Esophagus muscularis mucosa (tissue), 4 donors: ENCODE data around the gene FBXW12. TPM values are rescaled to one million over a fixed set of nuclear protein-coding genes. Genes with fewer than 3 reads are reported as not detected.
A peak's percentile ranks its signal among the peaks of the same experiment; 100 is the strongest.

Experiments
- DNase-seq: peaks from one replicate; pipeline ENCODE4 v3.0.0-alpha.2; 2017; ENCODE audit errors: extremely low spot score
- H3K27ac ChIP-seq, 4 donors: fragments of 200-600 bp; sonication (generic); replicated peaks in 1 of 4; 1 replicate in 3 of 4; 2 replicates in 1 of 4; pipeline ENCODE4 v1.5.1; 2016 to 2019; ENCODE audit warnings: mild to moderate bottlenecking in 1 of 4
- H3K27me3 ChIP-seq, 4 donors: fragments of 200-600 bp; sonication (generic); one replicate each; pipeline versions ENCODE4 v1.5.1 to v1.6.0; 2016 to 2019
- H3K36me3 ChIP-seq, 4 donors: fragments of 200-600 bp; sonication (generic); one replicate each; pipeline ENCODE4 v1.5.1; 2016 to 2019
- H3K4me1 ChIP-seq, 4 donors: fragments of 200-600 bp; sonication (generic); one replicate each; pipeline ENCODE4 v1.5.1; 2016 to 2019
- H3K4me3 ChIP-seq, 4 donors: fragments of 200-600 bp; sonication (generic); 1 replicate in 2 of 4; 2 replicates in 2 of 4; pipeline ENCODE4 v1.5.1; 2016 to 2019; ENCODE audit warnings: mild to moderate bottlenecking in 4 of 4, moderate library complexity in 1 of 4
- H3K9me3 ChIP-seq, 4 donors: fragments of 200-600 bp; sonication (generic); 1 replicate in 3 of 4; 2 replicates in 1 of 4; pipeline ENCODE4 v1.5.1; 2016 to 2019
- CTCF ChIP-seq, 3 experiments: fragments of 200-600 bp in 2 of 3; fragments of 450-650 bp in 1 of 3; sonication (generic) in 2 of 3; IDR thresholded peaks; one replicate each; pipeline ENCODE4 v1.5.1; 2017 to 2019; ENCODE audit warnings: antibody characterized with exemption in 3 of 3, mild to moderate bottlenecking in 2 of 3, moderate library complexity in 1 of 3
- EP300 ChIP-seq: sonication (generic); formaldehyde crosslinking; IDR thresholded peaks from one replicate; pipeline ENCODE4 v1.6.1; 2017; ENCODE audit warnings: antibody characterized with exemption
- POLR2A ChIP-seq: fragments of 450-650 bp; IDR thresholded peaks from one replicate; pipeline ENCODE4 v1.6.1; 2017; ENCODE audit warnings: antibody characterized with exemption, moderate library complexity, mild to moderate bottlenecking, low read depth
- POLR2AphosphoS5 ChIP-seq, 2 donors: sonication (generic); formaldehyde crosslinking; IDR thresholded peaks; one replicate each; pipeline ENCODE4 v1.6.1; 2017; ENCODE audit warnings: antibody characterized with exemption in 2 of 2
- WGBS: methylation state at CpG from one replicate; pipeline ENCODE4 v1.1.5; 2018; 5-methylcytosine and 5-hydroxymethylcytosine counted together
- intact Hi-C: fragments of 100-400 bp; cut with DNase I; formaldehyde crosslinking; loops from one replicate; pipeline ENCODE4 v1.15.1; 2023
- total RNA-seq, 4 donors: library from RNA; depleted of rRNA; stranded (reverse); fragments of >200 nt; gene quantifications; one replicate each; pipeline versions ENCODE4 v1.1.0 to v1.2.1, GENCODE V29; 2016

Gene FBXW12
- total RNA-seq, 4 donors from 2014 or later = 0.65 TPM; not detected in 3

- intact Hi-C loops = no loop called here
- TF ChIP-seq POLR2A (no peak), POLR2AphosphoS5 (IDR thresholded peaks at IDR 0.05) (no peak), EP300 (no peak), CTCF (IDR thresholded peaks at IDR 0.05) (no peak)
- Histone ChIP-seq H3K4me1 (peaks cover 34 to 65% (median 57%) of the 10 kb centered on the region in 4 donors), H3K4me3 (no peak overlapping the region), H3K27me3 (no peaks in the 10 kb centered on the region), H3K27ac (peak overlapping the region in 1 of 4 donors; percentile 98), H3K9me3 (no peaks in the 10 kb centered on the region), H3K36me3 (peaks cover 28 to 71% (median 51%) of the 10 kb centered on the region in 4 donors)
- WGBS = 80% methylated on average over 3 of the region's 3 CpGs
- DNase-seq = no peak
These were observed 50.3 kb downstream of the FBXW12 start for GRCh38 chr3:48422272-48422671.

GRCh38 chr3:48422681-48423080 is 50.7 kb downstream of the FBXW12 start:
- no peak overlapping the region for H3K4me3 ChIP-seq

GRCh38 chr3:48423241-48423882 is 51.3 kb downstream of the FBXW12 start:
- peaks cover 22 to 60% (median 41%) of the 10 kb centered on the region in 4 donors for H3K36me3 ChIP-seq

More at GRCh38 chr3:48422681-48423080, 50.7 kb downstream of the FBXW12 start:
- DNase-seq = no peak
- Histone ChIP-seq H3K9me3 (no peaks in the 10 kb centered on the region), H3K27me3 (no peaks in the 10 kb centered on the region), H3K4me1 (peaks cover 38 to 69% (median 61%) of the 10 kb centered on the region in 4 donors), H3K27ac (peak overlapping the region in 1 of 4 donors; percentile 98), H3K36me3 (peaks cover 25 to 67% (median 47%) of the 10 kb centered on the region in 4 donors)
- intact Hi-C loops = no loop called here
- TF ChIP-seq POLR2A (no peak), EP300 (no peak), CTCF (IDR thresholded peaks at IDR 0.05) (no peak), POLR2AphosphoS5 (IDR thresholded peaks at IDR 0.05) (no peak)
- WGBS = 82% methylated on average over 8 of the region's 8 CpGs

GRCh38 chr3:48423883-48424695 is 52.1 kb downstream of the FBXW12 start:
- H3K4me1 ChIP-seq = peaks cover 46 to 81% (median 71%) of the 10 kb centered on the region in 4 donors
- intact Hi-C loops = no loop called here
- H3K4me3 ChIP-seq = no peak overlapping the region

More at GRCh38 chr3:48423241-48423882, 51.3 kb downstream of the FBXW12 start:
- 79% methylated on average over 18 of the region's 25 CpGs for WGBS
- Histone ChIP-seq H3K9me3 (no peaks in the 10 kb centered on the region), H3K4me3 (no peak overlapping the region), H3K27me3 (no peaks in the 10 kb centered on the region), H3K4me1 (peaks cover 45 to 76% (median 68%) of the 10 kb centered on the region in 4 donors), H3K27ac (peak overlapping the region in 1 of 4 donors; percentile 98)
- intact Hi-C loops = no loop called here
- no peak for DNase-seq
- TF ChIP-seq POLR2AphosphoS5 (IDR thresholded peaks at IDR 0.05) (no peak), POLR2A (no peak), CTCF (IDR thresholded peaks at IDR 0.05) (no peak), EP300 (no peak)

More at GRCh38 chr3:48423883-48424695, 52.1 kb downstream of the FBXW12 start:
- 69% methylated on average over 5 of the region's 27 CpGs for WGBS
- H3K9me3 ChIP-seq = no peaks in the 10 kb centered on the region
- peak overlapping the region; percentile 18 to 99 (median 96) for H3K27ac ChIP-seq
- no peaks in the 10 kb centered on the region for H3K27me3 ChIP-seq
- TF ChIP-seq POLR2AphosphoS5 (IDR thresholded peaks at IDR 0.05) (no peak), CTCF (IDR thresholded peaks at IDR 0.05) (no peak), POLR2A (no peak), EP300 (no peak)
- no peak for DNase-seq
- H3K36me3 ChIP-seq = peaks cover 14 to 52% (median 33%) of the 10 kb centered on the region in 4 donors
